Daoy (cell line): ENCODE measurements around the gene CD79B. TPM values are rescaled to one million over a fixed set of nuclear protein-coding genes. Genes with fewer than 3 reads are reported as not detected.
"Not testable (repeated sequence)": the region's sequence is repeated elsewhere in the genome, so short reads cannot be mapped to it uniquely, and the experiment has no call there.

Experiments used
- DNase-seq: peaks from one replicate; pipeline ENCODE4 v3.0.0-alpha.2; 2015; ENCODE audit warnings: low read depth
- total RNA-seq: library from RNA; depleted of rRNA; stranded (reverse); fragments of >200 nt; shearing (Covaris generic); gene quantifications from 2 replicates; pipeline ENCODE4 v1.2.3, GENCODE V29; 2014

CD79B gene
- total RNA-seq, 1 experiment from 2014 or later, result not detected

DNA sequence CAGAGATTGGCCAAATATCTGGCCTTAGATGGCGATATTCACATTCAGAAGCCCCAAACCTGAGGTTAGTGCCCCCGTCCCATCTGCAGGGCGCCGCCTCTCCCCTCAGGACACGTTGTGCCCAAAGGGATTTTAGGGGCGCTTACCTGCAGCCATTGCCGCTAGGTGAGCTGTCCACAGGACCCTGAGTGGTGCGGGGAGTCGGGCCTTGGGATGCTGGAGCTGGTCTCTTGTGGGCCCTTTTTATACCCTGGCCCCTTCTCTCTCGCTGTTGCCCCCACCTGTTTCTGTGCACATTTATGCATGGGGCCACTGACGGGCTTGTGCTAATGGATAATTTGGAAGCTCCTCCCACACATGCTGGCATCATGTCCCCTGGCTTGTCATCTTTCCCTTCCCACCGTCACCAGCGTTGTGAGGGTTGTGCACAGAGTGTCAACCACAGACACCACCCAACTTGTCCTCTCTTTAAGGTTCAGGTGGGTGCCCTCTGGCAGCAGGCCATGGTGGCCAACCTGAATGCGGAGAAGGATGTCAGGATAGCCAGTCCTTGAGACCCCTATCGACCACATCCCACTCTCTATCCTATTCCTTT is 21.0 kb downstream of the CD79B start, which contains the start of gene CSHL1:
CSHL1 (minus strand) TSS at position 218 of the 595 bp plus-strand sequence; CDS start at position 156, 62 bp downstream.
- DNase-seq, result no peak

DNA sequence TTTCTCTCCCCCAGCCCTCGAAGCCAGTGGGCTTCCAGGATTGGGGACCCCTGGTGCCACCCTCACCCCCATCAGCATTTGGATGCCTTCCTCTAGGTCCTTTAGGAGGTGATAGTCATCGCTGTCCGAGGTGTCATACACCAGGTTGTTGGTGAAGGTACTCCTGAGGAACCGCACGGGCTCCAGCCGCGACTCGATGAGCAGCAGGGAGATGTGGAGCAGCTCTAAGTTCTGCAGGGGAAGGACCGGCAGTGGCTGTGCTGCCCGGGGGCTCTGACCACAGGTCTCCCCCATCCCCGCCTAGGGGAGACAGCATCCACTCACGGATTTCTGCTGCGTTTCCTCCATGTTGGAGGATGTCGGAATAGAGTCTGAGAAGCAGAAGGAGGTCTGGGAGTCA is 22.0 kb downstream of the CD79B start:
- DNase-seq, result no peak

- not testable (repeated sequence) for DNase-seq
These were observed 22.5 kb downstream of the CD79B start for GRCh38 chr17:63909586-63909985.

GRCh38 chr17:63907161-63907778 is 24.9 kb downstream of the CD79B start:
- DNase-seq, result not testable (repeated sequence)

DNA sequence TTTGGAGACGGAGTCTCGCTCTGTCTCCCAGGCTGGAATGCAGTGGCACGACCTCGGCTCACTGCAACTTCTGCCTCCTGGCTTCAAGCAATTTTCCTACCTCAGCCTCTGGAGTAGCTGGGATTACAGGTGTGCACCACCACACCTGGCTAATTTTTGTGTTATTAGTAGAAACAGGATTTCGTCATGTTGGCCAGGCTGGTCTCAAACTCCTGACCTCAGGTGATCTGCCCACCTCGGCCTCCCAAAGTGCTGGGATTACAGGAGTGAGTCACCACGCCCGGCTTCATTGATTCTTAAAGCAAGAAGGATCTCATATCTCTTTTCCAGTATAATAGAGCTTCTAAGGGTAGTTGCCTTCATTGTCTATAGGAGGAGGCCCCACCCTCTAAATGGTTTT is 27.3 kb downstream of the CD79B start:
- not testable (repeated sequence) for DNase-seq

DNA sequence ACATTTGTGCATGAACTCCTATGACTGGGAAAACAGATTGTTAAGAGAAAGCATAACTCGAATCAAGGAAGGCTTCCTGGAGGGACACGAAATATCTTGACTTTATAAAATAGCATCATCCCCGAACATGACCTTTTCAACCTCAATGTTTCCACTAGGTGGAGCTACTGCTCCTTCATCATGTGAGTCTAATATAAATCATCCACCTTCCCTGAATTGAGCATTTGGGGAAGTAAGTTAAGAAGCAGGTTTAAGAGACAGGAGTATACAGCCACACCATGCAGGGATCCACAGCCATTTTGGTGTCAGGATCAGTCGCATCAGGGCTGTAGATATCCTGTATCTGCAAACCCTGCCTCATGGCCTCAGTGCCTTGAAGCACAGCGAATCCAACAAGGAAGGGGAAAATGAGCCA is 28.3 kb downstream of the CD79B start:
- DNase-seq, result not testable (repeated sequence)

DNA sequence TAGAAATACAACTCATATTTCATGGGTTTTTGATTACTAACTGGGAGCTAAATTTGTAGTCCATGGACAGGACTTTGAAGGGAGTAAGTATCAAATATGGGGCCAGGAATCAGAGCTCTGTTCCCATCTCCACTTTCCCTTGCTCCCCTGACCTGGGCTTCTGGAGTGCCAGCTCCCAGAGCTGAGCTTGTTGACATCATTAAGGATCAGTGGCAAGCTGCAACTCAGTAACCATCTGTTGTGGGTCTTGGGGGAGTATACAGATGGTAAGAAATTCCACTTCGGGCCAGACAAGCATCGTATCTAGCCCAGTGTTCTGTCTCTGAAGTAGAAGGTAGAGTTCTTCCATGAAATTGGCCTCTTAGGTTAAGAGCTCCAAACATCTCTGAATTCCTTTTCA is 30.2 kb downstream of the CD79B start:
- DNase-seq, result not testable (repeated sequence)

DNA sequence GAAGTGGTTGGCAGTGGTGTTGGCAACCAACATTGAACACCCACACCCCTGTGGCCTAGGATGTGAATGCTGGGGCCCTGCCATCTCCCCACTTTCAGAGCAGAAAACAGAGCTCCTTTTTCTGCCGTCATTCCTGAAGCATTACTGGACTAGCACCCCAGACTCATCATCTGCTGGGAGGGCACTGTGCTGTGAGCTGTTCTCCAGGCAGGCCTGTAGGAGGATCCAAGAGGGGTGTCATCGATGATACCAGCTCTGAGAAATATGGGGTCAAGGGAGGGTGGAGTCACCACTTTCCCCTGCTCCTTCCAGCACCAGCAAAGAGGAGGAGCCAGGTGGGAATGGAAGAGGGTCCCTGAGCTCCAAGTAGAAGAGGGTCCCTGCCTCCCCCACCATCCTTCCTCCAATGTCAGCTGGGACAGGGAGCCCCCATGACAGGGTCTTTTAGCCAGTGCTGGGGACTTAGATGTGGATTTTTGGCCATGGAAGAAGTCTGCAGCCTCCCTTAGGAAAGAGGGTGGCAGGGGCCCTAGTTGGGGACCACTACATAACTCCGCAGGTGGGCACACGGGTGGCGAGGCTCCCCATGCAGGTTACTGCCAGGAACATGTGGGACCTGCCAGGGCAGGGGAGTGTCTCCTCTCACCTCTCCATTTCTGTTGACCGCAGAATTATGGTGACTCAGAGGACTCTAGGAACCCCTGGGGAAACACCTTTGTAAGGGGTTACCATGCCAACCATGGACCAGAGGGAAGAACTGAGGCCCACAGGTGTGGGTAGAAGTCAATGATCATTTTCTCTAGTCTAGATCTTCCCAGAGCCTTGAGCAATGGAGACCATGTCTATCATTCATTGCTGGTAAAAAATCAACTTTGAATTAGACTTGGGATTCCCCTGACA is 33.0 kb downstream of the CD79B start:
- DNase-seq, result not testable (repeated sequence)

- DNase-seq, result not testable (repeated sequence)
These were observed 35.4 kb downstream of the CD79B start, which contains the start of gene CSH1 for GRCh38 chr17:63896524-63897354. Gene CSH1, minus strand, starts transcription at chr17:63896574. Its CDS starts 63 bp downstream, at chr17:63896511.

GRCh38 chr17:63894821-63895220 is 37.3 kb downstream of the CD79B start:
- not testable (repeated sequence) for DNase-seq

DNA sequence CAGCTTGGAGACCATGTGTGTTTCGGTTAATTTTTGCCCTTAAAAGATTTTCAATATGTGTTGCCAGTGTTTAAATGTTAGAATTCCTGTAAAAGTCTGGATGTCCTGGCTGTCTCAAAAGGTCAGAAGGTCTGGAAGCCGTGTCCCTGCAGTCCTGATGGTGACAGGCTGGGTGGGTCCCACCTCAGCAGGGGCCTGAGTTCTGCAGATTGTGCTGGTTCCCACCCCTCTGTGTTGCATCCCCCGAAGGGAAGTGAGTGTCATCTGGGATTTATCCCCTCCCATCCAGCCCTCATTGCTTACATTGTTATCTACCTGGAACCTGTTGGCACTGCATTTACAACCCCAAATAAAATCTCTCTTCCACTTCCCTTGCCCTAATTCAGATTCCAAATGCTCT is 38.1 kb downstream of the CD79B start:
- not testable (repeated sequence) for DNase-seq

- not testable (repeated sequence) for DNase-seq
These were observed 39.7 kb downstream of the CD79B start for GRCh38 chr17:63892316-63893037.

GRCh38 chr17:63889026-63889848 is 42.9 kb downstream of the CD79B start:
- DNase-seq, result peak; percentile 41

DNA sequence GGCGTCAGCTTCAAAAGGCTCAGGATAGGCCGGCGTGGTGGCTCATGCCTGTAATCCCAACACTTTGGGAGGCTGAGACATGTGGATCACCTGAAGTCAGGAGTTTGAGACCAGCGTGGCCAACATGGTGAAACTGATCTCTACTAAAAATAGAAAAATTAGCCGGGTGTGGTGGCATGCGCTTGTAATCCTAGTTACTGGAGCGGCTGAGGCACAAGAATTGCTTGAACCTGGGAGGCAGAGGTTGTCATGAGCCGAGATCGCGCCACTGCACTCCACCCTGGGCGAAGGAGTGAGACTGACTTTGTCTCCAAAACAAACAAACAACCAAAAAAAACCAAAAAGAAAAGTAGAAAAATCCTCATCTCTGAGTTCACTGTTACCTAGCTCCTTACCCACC is 47.0 kb downstream of the CD79B start:
- not testable (repeated sequence) for DNase-seq

DNA sequence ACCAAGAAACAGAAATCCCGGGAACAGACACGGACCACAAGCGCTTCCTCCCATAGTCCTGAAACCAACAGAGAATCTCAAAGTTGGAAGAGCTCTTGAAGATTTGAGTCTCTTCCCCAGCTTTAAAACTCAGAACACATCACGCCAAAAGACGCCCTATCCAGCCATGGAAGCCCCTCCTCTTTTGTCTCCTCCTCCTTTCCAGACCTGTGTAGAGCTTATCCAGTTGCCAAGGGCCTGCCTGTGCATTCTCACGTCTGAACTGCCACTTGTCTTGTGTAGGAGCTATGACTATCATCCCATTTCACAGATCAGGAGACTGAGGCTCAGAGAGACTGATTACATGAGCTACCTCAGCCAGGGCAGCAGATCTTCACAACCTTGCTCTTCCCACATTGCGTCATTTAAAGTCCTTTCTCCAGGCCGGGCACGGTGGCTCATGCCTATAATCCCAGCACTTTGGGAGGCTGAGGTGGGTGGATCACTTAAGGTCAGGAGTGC is 49.5 kb downstream of the CD79B start:
- DNase-seq, result not testable (repeated sequence)

DNA sequence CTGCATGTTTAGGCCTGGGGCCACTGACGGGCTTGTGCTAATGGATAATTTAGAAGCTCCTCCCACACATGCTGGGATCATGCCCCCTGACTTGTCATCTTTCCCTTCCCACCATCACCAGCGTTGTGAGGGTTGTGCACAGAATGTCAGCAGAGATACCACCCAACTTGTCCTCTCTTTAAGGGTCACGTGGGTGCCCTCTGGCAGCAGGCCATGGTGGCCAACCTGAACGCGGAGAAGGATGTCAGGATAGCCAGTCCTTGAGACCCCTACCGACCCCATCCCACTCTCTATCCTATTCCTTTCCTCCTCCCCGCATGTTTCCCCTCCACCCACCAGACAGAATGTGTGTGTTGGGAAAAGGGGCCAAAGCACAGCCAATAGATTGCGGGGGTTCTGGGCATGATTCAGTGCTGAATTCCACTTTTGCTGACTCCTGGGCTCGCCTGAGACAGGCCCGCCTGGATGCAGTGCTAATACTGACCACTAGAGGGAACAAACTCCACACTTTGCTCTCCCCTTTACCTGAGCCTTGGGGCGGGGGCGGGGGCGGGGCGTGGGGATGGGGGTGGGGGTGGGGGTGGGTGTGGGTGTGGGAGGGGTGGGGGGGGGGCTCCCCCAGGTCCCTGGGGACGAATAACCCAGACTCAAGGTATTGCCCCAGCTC is 50.1 kb downstream of the CD79B start, which contains the start of gene GH2:
GH2 (minus strand) TSS at position 10 of the 667 bp plus-strand sequence. CDS start 143 bp downstream, outside the sequence.
- DNase-seq, result peak; percentile 59

DNA sequence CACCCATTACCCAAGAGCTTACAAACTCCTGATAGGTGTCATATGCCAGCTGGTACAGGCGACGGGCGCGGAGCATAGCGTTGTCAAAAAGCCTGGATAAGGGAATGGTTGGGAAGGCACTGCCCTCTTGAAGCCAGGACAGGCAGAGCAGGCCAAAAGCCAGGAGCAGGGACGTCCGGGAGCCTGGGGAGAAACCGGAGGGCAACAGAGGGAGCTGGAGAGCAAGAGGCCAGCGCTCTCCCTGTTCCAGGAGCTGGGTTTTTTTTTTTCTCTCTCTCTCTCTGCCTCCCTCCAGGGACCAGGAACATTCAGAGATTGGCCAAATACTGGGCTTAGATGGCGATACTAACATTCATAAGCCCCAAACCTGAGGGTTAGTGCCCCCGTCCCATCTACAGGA is 50.8 kb downstream of the CD79B start:
- not testable (repeated sequence) for DNase-seq

DNA sequence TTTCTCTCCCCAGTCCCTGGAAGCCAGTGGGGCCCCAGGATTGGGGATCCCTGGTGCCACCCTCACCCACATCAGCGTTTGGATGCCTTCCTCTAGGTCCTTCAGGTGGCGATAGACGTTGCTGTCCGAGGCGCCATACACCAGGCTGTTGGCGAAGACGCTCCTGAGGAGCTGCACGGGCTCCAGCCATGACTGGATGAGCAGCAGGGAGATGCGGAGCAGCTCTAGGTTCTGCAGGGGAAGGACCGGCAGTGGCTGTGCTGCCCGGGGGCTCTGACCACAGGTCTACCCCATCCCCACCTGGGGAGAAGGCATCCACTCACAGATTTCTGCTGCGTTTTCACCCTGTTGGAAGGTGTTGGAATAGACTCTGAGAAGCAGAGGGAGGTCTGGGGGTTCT is 51.4 kb downstream of the CD79B start:
- DNase-seq, result no peak
